ENCODE measurements around the gene CMTM6. TPM values are rescaled to one million over a fixed set of nuclear protein-coding genes. Genes with fewer than 3 reads are reported as not detected.

The CMTM6 gene
- total and polyA plus RNA-seq, 9 of the 15 experiments (the other 6 are each of a cell fraction or from before 2014, with no cell fraction given), result 8.9 to 39.7 (median 19.5) TPM

DNA sequence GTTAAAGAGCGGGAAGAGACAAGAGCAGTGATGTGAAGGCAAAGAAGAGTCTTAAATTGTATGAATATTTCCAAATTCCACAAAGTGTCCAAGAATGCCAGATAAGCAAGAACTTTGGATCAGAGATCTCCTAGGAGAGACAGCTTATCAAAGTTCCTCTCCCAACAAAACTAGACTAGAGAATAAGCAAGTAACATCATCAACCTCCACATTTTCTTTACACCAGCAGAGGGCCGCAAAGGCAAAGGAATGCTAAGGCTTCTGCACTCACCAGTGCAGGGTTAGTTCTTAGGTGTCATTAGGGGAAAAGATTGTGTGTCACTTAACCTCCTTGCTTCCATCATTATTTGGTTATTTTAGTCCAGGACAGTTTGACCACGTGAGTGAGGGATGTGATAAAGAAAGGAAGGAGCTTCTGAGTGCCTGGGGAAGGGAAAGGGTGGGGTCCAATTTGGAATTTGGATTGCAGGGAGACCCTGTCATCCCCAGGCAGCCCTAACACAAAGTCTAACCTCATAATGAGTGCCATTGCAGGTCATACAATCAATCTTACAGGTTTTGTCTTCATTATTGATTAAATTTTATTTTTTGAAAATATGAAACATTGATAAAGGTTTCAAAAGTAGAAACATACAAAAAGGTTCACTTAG is 7.5 kb upstream of the CMTM6 start (continued):
- TF ChIP-seq, protein P1, sequence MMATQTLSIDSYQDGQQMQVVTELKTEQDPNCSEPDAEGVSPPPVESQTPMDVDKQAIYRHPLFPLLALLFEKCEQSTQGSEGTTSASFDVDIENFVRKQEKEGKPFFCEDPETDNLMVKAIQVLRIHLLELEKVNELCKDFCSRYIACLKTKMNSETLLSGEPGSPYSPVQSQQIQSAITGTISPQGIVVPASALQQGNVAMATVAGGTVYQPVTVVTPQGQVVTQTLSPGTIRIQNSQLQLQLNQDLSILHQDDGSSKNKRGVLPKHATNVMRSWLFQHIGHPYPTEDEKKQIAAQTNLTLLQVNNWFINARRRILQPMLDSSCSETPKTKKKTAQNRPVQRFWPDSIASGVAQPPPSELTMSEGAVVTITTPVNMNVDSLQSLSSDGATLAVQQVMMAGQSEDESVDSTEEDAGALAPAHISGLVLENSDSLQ (IDR thresholded peaks at IDR 0.05), result no peak; the same call in 1 of the 2 replicates
- TF ChIP-seq CREM (IDR thresholded peaks at IDR 0.05; ENCODE audit: low read depth) (peak; percentile 36; the same call in 1 of the 2 replicates), RBM22 (IDR thresholded peaks at IDR 0.05; ENCODE audit: low read depth, low read length, poor library complexity, severe bottlenecking) (no peak), ZNF274 (IDR thresholded peaks at IDR 0.05; ENCODE audit: borderline replicate concordance, low read depth, low read length) (no peak), NCOA4 (IDR thresholded peaks at IDR 0.05; ENCODE audit: partially characterized antibody) (no peak), ZNF77 (CRISPR knock-in tag; IDR thresholded peaks at IDR 0.05) (no peak), CEBPB (tag; IDR thresholded peaks at IDR 0.05) (0 out of 2 replicates have a peak, but pooled peaks have one; percentile 7), ZNF436 (CRISPR knock-in tag; IDR thresholded peaks at IDR 0.05) (no peak), ZNF165 (CRISPR knock-in tag; IDR thresholded peaks at IDR 0.05; ENCODE audit: borderline replicate concordance) (no peak), SIRT6 (IDR thresholded peaks at IDR 0.05; ENCODE audit: low read depth, low read length) (no peak), ZNF3 (CRISPR knock-in tag; IDR thresholded peaks at IDR 0.05) (no peak), RAD21 (CRISPR knock-in tag; conservative IDR thresholded peaks at IDR 0.05 in 1 of 2, IDR thresholded peaks at IDR 0.05 in 1 of 2) (peak; percentile 99 to 100), PML (IDR thresholded peaks at IDR 0.05; ENCODE audit: low read length) (no peak), ESRRB (CRISPR knock-in tag; IDR thresholded peaks at IDR 0.05; ENCODE audit: borderline replicate concordance) (no peak), MAFK (IDR thresholded peaks at IDR 0.05; ENCODE audit: low read length) (peak; percentile 11; the same call in 1 of the 2 replicates), FOXK2 (conservative IDR thresholded peaks at IDR 0.05 in 1 of 2, IDR thresholded peaks at IDR 0.05 in 1 of 2; ENCODE audit: low read depth in 2 of 2) (0 out of 4 replicates have a peak, but pooled peaks of 1 of the 2 experiments have one; percentile 14), RCOR1 (IDR thresholded peaks at IDR 0.05; ENCODE audit: borderline replicate concordance in 1 of 2, low read depth in 2 of 2, low read length in 2 of 2) (peak in 1 of 2 experiments; percentile 61; a peak in 1 of 4 replicates), JUND (IDR thresholded peaks at IDR 0.05; ENCODE audit: borderline replicate concordance, low read depth, low read length) (peak; percentile 48; the same call in 1 of the 2 replicates), JUND (tag; IDR thresholded peaks at IDR 0.05; ENCODE audit: borderline replicate concordance, low read depth, low read length) (no peak; the same call in 2 of the 3 replicates)
- TF ChIP-seq, protein P2, sequence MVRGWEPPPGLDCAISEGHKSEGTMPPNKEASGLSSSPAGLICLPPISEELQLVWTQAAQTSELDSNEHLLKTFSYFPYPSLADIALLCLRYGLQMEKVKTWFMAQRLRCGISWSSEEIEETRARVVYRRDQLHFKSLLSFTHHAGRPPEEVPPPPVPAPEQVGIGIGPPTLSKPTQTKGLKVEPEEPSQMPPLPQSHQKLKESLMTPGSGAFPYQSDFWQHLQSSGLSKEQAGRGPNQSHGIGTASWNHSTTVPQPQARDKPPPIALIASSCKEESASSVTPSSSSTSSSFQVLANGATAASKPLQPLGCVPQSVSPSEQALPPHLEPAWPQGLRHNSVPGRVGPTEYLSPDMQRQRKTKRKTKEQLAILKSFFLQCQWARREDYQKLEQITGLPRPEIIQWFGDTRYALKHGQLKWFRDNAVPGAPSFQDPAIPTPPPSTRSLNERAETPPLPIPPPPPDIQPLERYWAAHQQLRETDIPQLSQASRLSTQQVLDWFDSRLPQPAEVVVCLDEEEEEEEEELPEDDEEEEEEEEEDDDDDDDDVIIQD (CRISPR knock-in tag; IDR thresholded peaks at IDR 0.05), result no peak
- TF ChIP-seq, protein P3, sequence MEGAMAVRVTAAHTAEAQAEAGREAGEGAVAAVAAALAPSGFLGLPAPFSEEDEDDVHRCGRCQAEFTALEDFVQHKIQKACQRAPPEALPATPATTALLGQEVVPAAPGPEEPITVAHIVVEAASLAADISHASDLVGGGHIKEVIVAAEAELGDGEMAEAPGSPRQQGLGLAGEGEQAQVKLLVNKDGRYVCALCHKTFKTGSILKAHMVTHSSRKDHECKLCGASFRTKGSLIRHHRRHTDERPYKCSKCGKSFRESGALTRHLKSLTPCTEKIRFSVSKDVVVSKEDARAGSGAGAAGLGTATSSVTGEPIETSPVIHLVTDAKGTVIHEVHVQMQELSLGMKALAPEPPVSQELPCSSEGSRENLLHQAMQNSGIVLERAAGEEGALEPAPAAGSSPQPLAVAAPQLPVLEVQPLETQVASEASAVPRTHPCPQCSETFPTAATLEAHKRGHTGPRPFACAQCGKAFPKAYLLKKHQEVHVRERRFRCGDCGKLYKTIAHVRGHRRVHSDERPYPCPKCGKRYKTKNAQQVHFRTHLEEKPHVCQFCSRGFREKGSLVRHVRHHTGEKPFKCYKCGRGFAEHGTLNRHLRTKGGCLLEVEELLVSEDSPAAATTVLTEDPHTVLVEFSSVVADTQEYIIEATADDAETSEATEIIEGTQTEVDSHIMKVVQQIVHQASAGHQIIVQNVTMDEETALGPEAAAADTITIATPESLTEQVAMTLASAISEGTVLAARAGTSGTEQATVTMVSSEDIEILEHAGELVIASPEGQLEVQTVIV (CRISPR knock-in tag; IDR thresholded peaks at IDR 0.05; ENCODE audit: borderline replicate concordance), result no peak

All from K562 (cell line).